Measurements from ENCODE around the gene PSMG3.

The PSMG3 gene

DNA sequence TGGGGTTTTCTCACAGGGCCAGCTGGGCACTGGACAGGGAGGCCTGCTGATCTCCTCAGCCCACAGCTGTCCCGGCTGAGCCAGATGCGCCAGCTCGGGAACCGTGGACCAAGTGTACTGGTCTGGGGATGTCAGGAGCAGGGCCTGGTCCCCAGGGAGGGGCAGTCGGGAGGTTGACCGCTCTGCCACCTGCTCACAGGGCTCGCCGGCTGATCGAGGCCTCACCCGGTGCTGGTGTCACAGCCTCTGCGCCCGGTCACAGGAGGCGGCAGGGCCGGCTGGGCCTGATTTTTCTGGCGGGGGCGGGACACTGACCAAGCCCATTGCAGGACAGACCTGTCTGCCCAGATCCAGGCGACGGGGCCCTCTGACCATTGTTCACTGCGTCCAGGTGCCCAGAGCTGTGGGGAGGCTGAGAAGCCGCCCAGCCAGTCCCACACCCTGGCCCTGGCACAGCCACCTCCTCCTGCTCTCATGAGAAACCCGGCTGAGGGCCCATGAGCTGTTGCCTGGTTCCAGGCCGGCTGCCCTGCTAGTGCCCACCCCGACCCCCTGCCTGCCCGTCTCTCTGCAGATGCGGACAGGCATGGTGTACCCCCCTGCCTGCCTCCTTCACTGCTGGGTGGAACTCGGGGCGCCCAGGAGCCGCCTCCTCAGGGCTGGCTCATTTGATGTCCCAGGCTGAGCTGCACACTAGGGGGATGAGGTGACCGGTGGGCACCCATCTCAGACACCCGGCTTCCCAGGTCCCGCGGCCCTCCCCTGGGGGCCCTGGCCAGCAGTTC lies 10.8 kb downstream of the PSMG3 start:
- TF ChIP-seq ZC3H10 (CRISPR knock-in tag; IDR thresholded peaks at IDR 0.05), result no peak
- no peak for TF ChIP-seq RARB (CRISPR knock-in tag; IDR thresholded peaks at IDR 0.05)
- TF ChIP-seq ZNF565 (CRISPR knock-in tag; conservative IDR thresholded peaks at IDR 0.05; ENCODE audit: low read depth), result no peak
- no peak for TF ChIP-seq ZFP30 (CRISPR knock-in tag; IDR thresholded peaks at IDR 0.05)
- TF ChIP-seq ZFP3 (CRISPR knock-in tag; IDR thresholded peaks at IDR 0.05), result no peak
- no peak for TF ChIP-seq PPARA (CRISPR knock-in tag; IDR thresholded peaks at IDR 0.05; ENCODE audit: borderline replicate concordance)
- TF ChIP-seq OSR1 (CRISPR knock-in tag; IDR thresholded peaks at IDR 0.05), result no peak
- TF ChIP-seq TOX (CRISPR knock-in tag; IDR thresholded peaks at IDR 0.05; ENCODE audit: borderline replicate concordance), result no peak
- no peak for TF ChIP-seq ISL1 (CRISPR knock-in tag; IDR thresholded peaks at IDR 0.05)
- no peak for TF ChIP-seq ZNF8 (CRISPR knock-in tag; IDR thresholded peaks at IDR 0.05)
- no peak for TF ChIP-seq POU6F1 (CRISPR knock-in tag; IDR thresholded peaks at IDR 0.05; ENCODE audit: borderline replicate concordance, low read depth)
- TF ChIP-seq TCF4 (CRISPR knock-in tag; IDR thresholded peaks at IDR 0.05; ENCODE audit: borderline replicate concordance), result no peak
- TF ChIP-seq TSHZ2 (CRISPR knock-in tag; IDR thresholded peaks at IDR 0.05), result no peak
- TF ChIP-seq BACH2 (CRISPR knock-in tag; IDR thresholded peaks at IDR 0.05; ENCODE audit: borderline replicate concordance), result no peak
- no peak for TF ChIP-seq CSDC2 (CRISPR knock-in tag; IDR thresholded peaks at IDR 0.05)
- no peak for TF ChIP-seq ESRRG (CRISPR knock-in tag; IDR thresholded peaks at IDR 0.05)
- no peak for TF ChIP-seq PATZ1 (CRISPR knock-in tag; IDR thresholded peaks at IDR 0.05; ENCODE audit: borderline replicate concordance)
- TF ChIP-seq ZNF70 (CRISPR knock-in tag; IDR thresholded peaks at IDR 0.05), result no peak
- TF ChIP-seq CSRNP3 (CRISPR knock-in tag; IDR thresholded peaks at IDR 0.05), result no peak
- no peak for TF ChIP-seq GLIS3 (CRISPR knock-in tag; IDR thresholded peaks at IDR 0.05)
- ATAC-seq, result no peak

DNA sequence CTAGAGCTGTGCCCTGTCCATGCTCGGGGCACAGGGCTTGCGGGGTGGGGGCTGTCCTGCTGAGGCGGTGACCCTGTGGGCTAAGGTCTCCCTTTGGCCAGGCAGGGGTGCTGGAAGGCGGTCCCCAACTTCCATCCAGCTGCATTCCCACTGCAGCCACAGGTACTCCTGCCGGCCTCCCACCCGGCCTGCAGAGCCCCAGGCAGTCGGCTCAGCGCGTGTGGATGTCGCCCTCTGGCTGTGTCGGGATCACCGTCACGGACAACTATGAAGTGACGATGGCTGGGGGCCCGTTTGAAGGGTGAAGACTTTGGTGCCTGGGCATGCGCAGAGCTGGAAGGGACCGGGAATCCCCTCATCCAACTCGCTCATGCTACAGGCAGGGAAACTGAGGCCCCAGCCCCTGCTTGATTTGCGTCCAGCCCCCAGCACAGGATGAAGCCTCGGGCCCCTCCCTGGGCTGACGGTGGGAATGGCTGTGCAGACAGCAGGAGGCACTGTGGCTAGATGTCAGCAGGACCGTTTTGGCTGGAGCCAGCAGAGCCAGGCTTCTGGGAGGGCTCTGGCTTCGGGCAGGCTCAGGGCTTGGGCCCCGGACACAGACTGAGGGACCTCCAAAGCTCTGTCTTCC lies 11.5 kb downstream of the PSMG3 start:
- no peak for TF ChIP-seq ZNF8 (CRISPR knock-in tag; IDR thresholded peaks at IDR 0.05)
- no peak for TF ChIP-seq OSR1 (CRISPR knock-in tag; IDR thresholded peaks at IDR 0.05)
- TF ChIP-seq CSDC2 (CRISPR knock-in tag; IDR thresholded peaks at IDR 0.05), result no peak
- no peak for TF ChIP-seq ARNTL (CRISPR knock-in tag; IDR thresholded peaks at IDR 0.05; ENCODE audit: borderline replicate concordance, low read depth)
- TF ChIP-seq CREB5 (CRISPR knock-in tag; IDR thresholded peaks at IDR 0.05; ENCODE audit: low read depth), result no peak
- no peak for TF ChIP-seq TCF4 (CRISPR knock-in tag; IDR thresholded peaks at IDR 0.05; ENCODE audit: borderline replicate concordance)
- TF ChIP-seq BACH2 (CRISPR knock-in tag; IDR thresholded peaks at IDR 0.05; ENCODE audit: borderline replicate concordance), result no peak
- no peak for TF ChIP-seq GLIS3 (CRISPR knock-in tag; IDR thresholded peaks at IDR 0.05)
- no peak for TF ChIP-seq TSHZ2 (CRISPR knock-in tag; IDR thresholded peaks at IDR 0.05)
- no peak for TF ChIP-seq TOX (CRISPR knock-in tag; IDR thresholded peaks at IDR 0.05; ENCODE audit: borderline replicate concordance)
- TF ChIP-seq ISL1 (CRISPR knock-in tag; IDR thresholded peaks at IDR 0.05), result no peak
- no peak for ATAC-seq

All from SK-N-SH treated with all-trans-retinoic acid at 6 μM for 48 hours (cell line).